ENCODE results near the gene TMTC1. TPM values are rescaled to one million over a fixed set of nuclear protein-coding genes. Genes with fewer than 3 reads are reported as not detected.
A peak's percentile ranks its signal among the peaks of the same experiment; 100 is the strongest.

Gene TMTC1
- total and polyA plus RNA-seq, 7 experiments from 2014 or later: 0.19 to 2.8 (median 0.46) TPM; not detected in 3

DNA sequence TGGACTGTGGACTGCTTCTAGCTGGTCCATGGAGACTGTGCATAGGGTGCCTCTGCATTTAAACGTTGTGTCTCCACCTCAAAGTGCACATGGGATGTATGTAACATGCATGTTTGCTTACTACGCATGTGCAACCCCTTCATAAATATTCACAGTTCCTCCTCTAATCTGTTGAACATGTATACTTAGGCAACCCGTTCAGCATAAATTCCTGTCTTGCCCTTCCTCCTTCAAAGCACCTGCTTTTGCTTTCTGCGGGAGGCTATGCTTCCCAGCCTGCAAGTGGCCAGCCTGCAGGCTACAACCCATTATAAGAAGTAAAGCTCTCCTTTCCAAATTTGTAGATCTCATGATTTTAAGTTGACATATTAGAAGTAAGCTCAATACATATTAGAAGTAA lies 253.3 kb downstream of the TMTC1 start:
- no peak overlapping the region for H3K27ac Mint-ChIP-seq
- no peaks in the 10 kb centered on the region for H3K9me3 Mint-ChIP-seq
- Histone ChIP-seq H3K4me1 (ENCODE audit: control insufficient read depth in 2 of 2, insufficient read depth in 2 of 2, low read length in 2 of 2) (no peaks in the 10 kb centered on the region), H3K4me3 (ENCODE audit: low read length) (no peak overlapping the region), H3K36me3 (ENCODE audit: control insufficient read depth in 2 of 3, insufficient read depth in 3 of 3, low read length in 3 of 3) (no peaks in the 10 kb centered on the region), H3K9me3 (ENCODE audit: control insufficient read depth in 2 of 3, low read length in 3 of 3) (no peaks in the 10 kb centered on the region), H3K27ac (ENCODE audit: low read depth, low read length) (no peak overlapping the region), H3K27me3 (ENCODE audit: control insufficient read depth in 2 of 2, insufficient read depth in 2 of 2, low read length in 2 of 2) (no peaks in the 10 kb centered on the region)
- no peak for ATAC-seq
- H3K36me3 Mint-ChIP-seq: no peaks in the 10 kb centered on the region
- CTCF ChIA-PET: no interaction called here
- intact Hi-C loops (cut with micrococcal nuclease): no loop called here
- H3K4me3 Mint-ChIP-seq: no peak overlapping the region
- DNase-seq: no peak
- peaks cover 0 to 4% (median 0%) of the 10 kb centered on the region in 7 donors for H3K4me1 Mint-ChIP-seq
- POLR2A ChIA-PET: interaction anchor here (1.0 kb wide), 1 partner anchor 12 kb away, joined by 3 read pairs; no protein-coding TSS in a partner anchor
- peaks cover 15 to 34% (median 26%) of the 10 kb centered on the region in 5 donors for H3K27me3 Mint-ChIP-seq

DNA sequence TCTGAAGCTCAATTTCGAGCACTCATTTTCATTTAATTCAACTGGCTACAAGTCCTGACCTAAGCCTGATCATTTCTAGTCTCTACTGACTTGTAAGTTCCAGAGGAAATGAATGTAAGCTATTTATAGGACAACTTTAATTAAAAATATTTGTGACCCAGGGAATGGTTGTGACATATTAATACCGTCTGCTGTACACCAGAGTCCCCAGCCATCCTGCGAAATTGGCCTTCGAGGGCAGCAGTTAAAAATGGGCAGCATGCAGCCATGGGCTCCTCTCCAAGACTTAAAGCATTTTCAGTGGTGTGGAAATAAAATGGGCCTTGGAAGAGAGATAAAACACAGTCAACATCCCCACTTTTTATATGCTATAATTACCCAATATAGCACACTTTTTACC lies 255.6 kb downstream of the TMTC1 start:
- no peaks in the 10 kb centered on the region for H3K9me3 Mint-ChIP-seq
- DNase-seq (no peak), ATAC-seq (no peak)
- H3K27ac Mint-ChIP-seq: no peak overlapping the region
- no peaks in the 10 kb centered on the region for H3K27me3 ChIP-seq (ENCODE audit: control insufficient read depth in 2 of 2, insufficient read depth in 2 of 2, low read length in 2 of 2)
- H3K36me3 ChIP-seq (ENCODE audit: control insufficient read depth in 2 of 3, insufficient read depth in 3 of 3, low read length in 3 of 3): no peaks in the 10 kb centered on the region
- peaks cover 0 to 4% (median 0%) of the 10 kb centered on the region in 7 donors for H3K4me1 Mint-ChIP-seq
- no peak overlapping the region for H3K27ac ChIP-seq (ENCODE audit: low read depth, low read length)
- POLR2A ChIA-PET: no interaction called here
- H3K9me3 ChIP-seq (ENCODE audit: control insufficient read depth in 2 of 3, low read length in 3 of 3): no peaks in the 10 kb centered on the region
- no peak overlapping the region for H3K4me3 Mint-ChIP-seq
- no peaks in the 10 kb centered on the region for H3K4me1 ChIP-seq (ENCODE audit: control insufficient read depth in 2 of 2, insufficient read depth in 2 of 2, low read length in 2 of 2)
- H3K4me3 ChIP-seq (ENCODE audit: low read length): no peak overlapping the region
- H3K36me3 Mint-ChIP-seq: no peaks in the 10 kb centered on the region
- peaks cover 14 to 30% (median 22%) of the 10 kb centered on the region in 5 donors for H3K27me3 Mint-ChIP-seq
- intact Hi-C loops (cut with micrococcal nuclease): no loop called here
- CTCF ChIA-PET: no interaction called here

DNA sequence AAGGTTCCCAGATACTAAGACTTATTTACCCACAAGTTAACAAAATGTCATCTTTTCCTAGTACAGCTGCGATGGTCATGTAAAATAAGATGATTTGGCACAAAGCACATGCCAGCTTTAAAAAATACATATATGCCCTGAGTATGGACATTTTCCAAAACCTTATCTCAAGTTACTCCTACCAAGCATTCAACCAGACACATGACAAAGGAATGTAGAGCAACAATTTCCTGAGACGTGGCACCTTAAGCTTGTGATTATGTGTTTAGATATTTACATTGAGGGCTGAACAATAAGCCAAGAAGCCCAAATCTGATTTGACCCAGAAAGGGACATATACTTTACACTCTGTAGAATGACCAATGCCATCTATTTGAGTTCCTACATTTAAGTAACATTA lies 261.8 kb downstream of the TMTC1 start:
- Histone ChIP-seq H3K4me3 (ENCODE audit: low read length) (no peak overlapping the region), H3K4me1 (ENCODE audit: control insufficient read depth in 2 of 2, insufficient read depth in 2 of 2, low read length in 2 of 2) (no peaks in the 10 kb centered on the region), H3K36me3 (ENCODE audit: control insufficient read depth in 2 of 3, insufficient read depth in 3 of 3, low read length in 3 of 3) (no peaks in the 10 kb centered on the region), H3K9me3 (ENCODE audit: control insufficient read depth in 2 of 3, low read length in 3 of 3) (no peaks in the 10 kb centered on the region), H3K27ac (ENCODE audit: low read depth, low read length) (no peak overlapping the region), H3K27me3 (ENCODE audit: control insufficient read depth in 2 of 2, insufficient read depth in 2 of 2, low read length in 2 of 2) (no peaks in the 10 kb centered on the region)
- H3K4me1 Mint-ChIP-seq: no peaks in the 10 kb centered on the region
- DNase-seq (no peak), ATAC-seq (no peak)
- H3K4me3 Mint-ChIP-seq: no peak overlapping the region
- ChIA-PET POLR2A (no interaction called here), CTCF (interaction anchor here (0.6 kb wide), 2 partner anchors 215 to 1929 kb away, joined by 3 to 6 read pairs; no protein-coding TSS in a partner anchor)
- H3K27ac Mint-ChIP-seq: no peak overlapping the region
- no peaks in the 10 kb centered on the region for H3K36me3 Mint-ChIP-seq
- no peaks in the 10 kb centered on the region for H3K9me3 Mint-ChIP-seq
- intact Hi-C loops (cut with micrococcal nuclease): no loop called here
- peaks cover 0 to 3% (median 0%) of the 10 kb centered on the region in 5 donors for H3K27me3 Mint-ChIP-seq

DNA sequence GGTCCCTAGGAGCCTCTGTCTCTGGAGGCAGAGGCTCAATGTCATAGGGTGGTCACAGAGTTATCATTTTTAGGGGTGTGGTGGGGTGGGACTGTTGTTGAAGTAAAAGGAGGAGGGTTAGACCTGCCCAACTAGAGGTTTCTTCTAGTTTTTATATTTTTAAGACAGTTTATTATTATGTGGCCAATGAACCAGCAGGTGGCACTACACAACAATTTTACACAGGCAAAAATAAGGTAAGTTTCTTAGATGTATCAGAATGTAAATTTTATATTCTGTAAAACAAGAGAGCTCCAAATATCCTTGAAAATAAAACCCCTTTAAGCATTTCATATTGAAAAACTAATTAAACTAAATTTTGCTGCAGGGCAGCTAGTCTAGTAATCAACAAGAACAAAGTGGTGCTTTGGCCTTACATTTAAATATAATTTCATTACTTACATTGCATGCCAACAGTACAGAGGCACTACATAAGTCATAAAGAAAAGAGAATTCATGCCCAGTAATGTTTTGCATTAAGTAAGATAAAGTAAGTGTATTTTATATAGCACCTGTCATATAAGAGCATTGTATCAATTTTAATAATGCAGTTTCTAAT lies 264.1 kb downstream of the TMTC1 start:
- intact Hi-C loops (cut with micrococcal nuclease): loop anchor here (1.0 kb wide), 2 partner anchors 1288 to 1325 kb away; no protein-coding TSS in a partner anchor
- H3K4me3 ChIP-seq (ENCODE audit: low read length): no peak overlapping the region
- CTCF ChIA-PET: interaction anchor here (1.2 to 2.7 kb wide), 2 partner anchors 1288 to 1322 kb away, joined by 3 to 13 read pairs; no protein-coding TSS in a partner anchor
- Mint-ChIP-seq H3K9me3 (no peaks in the 10 kb centered on the region), H3K27me3 (peaks cover 2 to 11% (median 8%) of the 10 kb centered on the region in 5 donors), H3K4me3 (no peak overlapping the region), H3K36me3 (no peaks in the 10 kb centered on the region), H3K4me1 (no peaks in the 10 kb centered on the region), H3K27ac (no peak overlapping the region)
- H3K9me3 ChIP-seq (ENCODE audit: control insufficient read depth in 2 of 3, low read length in 3 of 3): no peaks in the 10 kb centered on the region
- DNase-seq (peak in 5 of 9 donors; percentile 10 to 34 (median 22)), ATAC-seq (no peak)
- POLR2A ChIA-PET: interaction anchor here (0.8 kb wide), 1 partner anchor 208 kb away, joined by 3 read pairs; no protein-coding TSS in a partner anchor
- H3K27me3 ChIP-seq (ENCODE audit: control insufficient read depth in 2 of 2, insufficient read depth in 2 of 2, low read length in 2 of 2): no peaks in the 10 kb centered on the region
- H3K4me1 ChIP-seq (ENCODE audit: control insufficient read depth in 2 of 2, insufficient read depth in 2 of 2, low read length in 2 of 2): no peaks in the 10 kb centered on the region
- no peak overlapping the region for H3K27ac ChIP-seq (ENCODE audit: low read depth, low read length)
- no peaks in the 10 kb centered on the region for H3K36me3 ChIP-seq (ENCODE audit: control insufficient read depth in 2 of 3, insufficient read depth in 3 of 3, low read length in 3 of 3)

DNA sequence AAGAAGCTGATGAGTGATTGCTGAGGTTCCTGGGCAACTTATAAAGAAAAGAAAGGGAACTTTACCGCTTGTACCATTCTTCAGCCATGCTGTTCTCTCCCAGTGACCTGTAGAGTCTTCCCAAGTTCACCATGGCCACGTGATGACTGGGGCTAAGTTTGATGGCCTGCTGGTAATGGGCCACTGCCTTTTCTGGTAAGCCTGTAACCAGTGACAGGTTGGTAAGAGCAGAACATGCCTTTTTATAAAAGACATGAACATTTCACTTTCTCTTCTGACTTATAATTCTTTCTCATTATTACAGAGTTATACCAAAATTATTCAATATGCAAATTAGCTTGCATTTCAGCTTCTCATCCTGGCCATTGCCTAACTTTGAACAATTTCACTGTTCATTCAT lies 265.3 kb downstream of the TMTC1 start:
- Histone ChIP-seq H3K9me3 (ENCODE audit: control insufficient read depth in 2 of 3, low read length in 3 of 3) (no peaks in the 10 kb centered on the region), H3K36me3 (ENCODE audit: control insufficient read depth in 2 of 3, insufficient read depth in 3 of 3, low read length in 3 of 3) (no peaks in the 10 kb centered on the region), H3K4me3 (ENCODE audit: low read length) (no peak overlapping the region), H3K27ac (ENCODE audit: low read depth, low read length) (no peak overlapping the region), H3K27me3 (ENCODE audit: control insufficient read depth in 2 of 2, insufficient read depth in 2 of 2, low read length in 2 of 2) (no peaks in the 10 kb centered on the region), H3K4me1 (ENCODE audit: control insufficient read depth in 2 of 2, insufficient read depth in 2 of 2, low read length in 2 of 2) (no peaks in the 10 kb centered on the region)
- intact Hi-C loops (cut with micrococcal nuclease): no loop called here
- ChIA-PET POLR2A (interaction anchor here (1.1 kb wide), 1 partner anchor 12 kb away, joined by 3 read pairs; no protein-coding TSS in a partner anchor), CTCF (interaction anchor here (0.6 to 2.7 kb wide), 3 partner anchors 505 to 1296 kb away, joined by 3 to 13 read pairs (median 6); no protein-coding TSS in a partner anchor)
- Mint-ChIP-seq H3K4me3 (no peak overlapping the region), H3K27me3 (peaks cover 7 to 14% (median 12%) of the 10 kb centered on the region in 5 donors), H3K4me1 (no peaks in the 10 kb centered on the region), H3K36me3 (no peaks in the 10 kb centered on the region), H3K27ac (no peak overlapping the region), H3K9me3 (no peaks in the 10 kb centered on the region)
- no peak for DNase-seq
- no peak for ATAC-seq

DNA sequence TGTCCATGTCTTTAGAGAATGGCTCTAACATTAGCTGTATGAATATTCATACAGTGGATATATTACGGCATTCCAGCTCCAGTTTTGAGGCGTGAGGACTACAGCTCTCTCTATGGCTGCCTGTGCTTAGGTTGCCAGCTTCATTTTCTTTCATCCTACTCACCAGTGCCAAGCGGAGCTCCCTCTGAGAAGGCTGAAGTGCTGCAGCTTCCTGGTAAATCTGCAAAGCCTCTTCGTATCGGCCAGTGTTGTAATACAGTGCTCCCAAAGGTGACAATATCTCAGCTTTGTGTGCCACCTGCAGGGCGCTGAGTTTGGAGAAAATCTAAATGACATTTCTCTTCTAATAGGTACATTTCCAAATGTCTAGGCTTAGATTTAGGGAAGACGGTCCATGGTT lies 266.5 kb downstream of the TMTC1 start:
- Histone ChIP-seq H3K27me3 (ENCODE audit: control insufficient read depth in 2 of 2, insufficient read depth in 2 of 2, low read length in 2 of 2) (no peaks in the 10 kb centered on the region), H3K9me3 (ENCODE audit: control insufficient read depth in 2 of 3, low read length in 3 of 3) (no peaks in the 10 kb centered on the region), H3K4me1 (ENCODE audit: control insufficient read depth in 2 of 2, insufficient read depth in 2 of 2, low read length in 2 of 2) (no peaks in the 10 kb centered on the region), H3K4me3 (ENCODE audit: low read length) (no peak overlapping the region), H3K27ac (ENCODE audit: low read depth, low read length) (no peak overlapping the region), H3K36me3 (ENCODE audit: control insufficient read depth in 2 of 3, insufficient read depth in 3 of 3, low read length in 3 of 3) (no peaks in the 10 kb centered on the region)
- no peak for ATAC-seq
- H3K9me3 Mint-ChIP-seq: no peaks in the 10 kb centered on the region
- POLR2A ChIA-PET: interaction anchor here (0.7 kb wide), 1 partner anchor 218 kb away, joined by 3 read pairs; no protein-coding TSS in a partner anchor
- CTCF ChIA-PET: interaction anchor here (1.1 kb wide), 1 partner anchor 9 kb away, joined by 3 read pairs; no protein-coding TSS in a partner anchor
- no peak for DNase-seq
- peaks cover 7 to 14% (median 12%) of the 10 kb centered on the region in 5 donors for H3K27me3 Mint-ChIP-seq
- H3K4me3 Mint-ChIP-seq: no peak overlapping the region
- H3K27ac Mint-ChIP-seq: no peak overlapping the region
- no peaks in the 10 kb centered on the region for H3K4me1 Mint-ChIP-seq
- H3K36me3 Mint-ChIP-seq: no peaks in the 10 kb centered on the region
- intact Hi-C loops (cut with micrococcal nuclease): loop anchor here (1.0 to 2.0 kb wide), 3 partner anchors 208 to 444 kb away; no protein-coding TSS in a partner anchor

Data from naive thymus-derived CD4-positive, alpha-beta T cell (primary cell).